Measurements from ENCODE around the gene STEAP4. TPM values are rescaled to one million over a fixed set of nuclear protein-coding genes. Genes with fewer than 3 reads are reported as not detected.

STEAP4 gene
- total and polyA plus RNA-seq, 2 of the 13 experiments (the other 11 are each of a cell fraction or from before 2014, with no cell fraction given) = not detected

DNA sequence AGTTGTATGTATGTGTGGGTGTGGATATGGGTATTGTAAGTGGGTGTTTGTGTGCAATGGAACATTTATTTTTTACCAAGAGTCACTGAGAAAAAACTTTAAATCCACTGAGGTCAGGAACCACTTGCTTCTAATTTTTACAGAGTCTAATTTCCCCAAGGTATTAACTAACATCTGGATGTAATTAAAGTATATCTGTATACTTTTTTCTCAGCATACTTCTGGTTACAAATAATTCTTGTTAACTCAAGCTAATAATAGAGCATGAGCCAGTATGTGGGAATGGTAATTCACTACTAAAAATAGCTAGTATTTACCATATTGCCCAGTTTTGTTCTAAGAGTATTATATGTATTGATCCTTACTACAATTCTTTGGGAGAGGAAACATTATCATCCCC is 24.6 kb upstream of the STEAP4 start:
- no peak overlapping the region for H3K27ac ChIP-seq (ENCODE audit: extremely low read length, insufficient read depth, low read length)
- CTCF ChIA-PET (ENCODE audit: low intra/inter-chr PET ratio, low total read pairs) = no interaction called here
- H3K79me2 ChIP-seq (ENCODE audit: insufficient read depth, low read length) = no peaks in the 10 kb centered on the region
- H3K4me1 ChIP-seq (ENCODE audit: insufficient read depth, low read length) = no peaks in the 10 kb centered on the region
- no peak for ATAC-seq
- no peak overlapping the region for H3K9ac ChIP-seq (ENCODE audit: insufficient read depth, low read depth, low read length)
- H4K20me1 ChIP-seq (ENCODE audit: insufficient read depth, low read length) = no peaks in the 10 kb centered on the region
- no peak overlapping the region for H2AFZ ChIP-seq (ENCODE audit: low read length)
- in situ Hi-C loops (cut with HindIII; ENCODE audit: extremely low pct_ligation_motif_present, low pct_unique_long_range_greater_than_20kb) = no loop called here
- no peak for DNase-seq (ENCODE audit: low spot score)
- TF ChIP-seq, protein P1, sequence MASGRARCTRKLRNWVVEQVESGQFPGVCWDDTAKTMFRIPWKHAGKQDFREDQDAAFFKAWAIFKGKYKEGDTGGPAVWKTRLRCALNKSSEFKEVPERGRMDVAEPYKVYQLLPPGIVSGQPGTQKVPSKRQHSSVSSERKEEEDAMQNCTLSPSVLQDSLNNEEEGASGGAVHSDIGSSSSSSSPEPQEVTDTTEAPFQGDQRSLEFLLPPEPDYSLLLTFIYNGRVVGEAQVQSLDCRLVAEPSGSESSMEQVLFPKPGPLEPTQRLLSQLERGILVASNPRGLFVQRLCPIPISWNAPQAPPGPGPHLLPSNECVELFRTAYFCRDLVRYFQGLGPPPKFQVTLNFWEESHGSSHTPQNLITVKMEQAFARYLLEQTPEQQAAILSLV (CRISPR knock-in tag; IDR thresholded peaks at IDR 0.05; ENCODE audit: borderline replicate concordance) = no peak
- no peak for TF ChIP-seq ZNF563 (CRISPR knock-in tag; IDR thresholded peaks at IDR 0.05)
- no peak for TF ChIP-seq PLRG1 (conservative IDR thresholded peaks at IDR 0.05)
- TF ChIP-seq ZNF607 (CRISPR knock-in tag; IDR thresholded peaks at IDR 0.05; ENCODE audit: borderline replicate concordance) = no peak
- TF ChIP-seq, protein P2, sequence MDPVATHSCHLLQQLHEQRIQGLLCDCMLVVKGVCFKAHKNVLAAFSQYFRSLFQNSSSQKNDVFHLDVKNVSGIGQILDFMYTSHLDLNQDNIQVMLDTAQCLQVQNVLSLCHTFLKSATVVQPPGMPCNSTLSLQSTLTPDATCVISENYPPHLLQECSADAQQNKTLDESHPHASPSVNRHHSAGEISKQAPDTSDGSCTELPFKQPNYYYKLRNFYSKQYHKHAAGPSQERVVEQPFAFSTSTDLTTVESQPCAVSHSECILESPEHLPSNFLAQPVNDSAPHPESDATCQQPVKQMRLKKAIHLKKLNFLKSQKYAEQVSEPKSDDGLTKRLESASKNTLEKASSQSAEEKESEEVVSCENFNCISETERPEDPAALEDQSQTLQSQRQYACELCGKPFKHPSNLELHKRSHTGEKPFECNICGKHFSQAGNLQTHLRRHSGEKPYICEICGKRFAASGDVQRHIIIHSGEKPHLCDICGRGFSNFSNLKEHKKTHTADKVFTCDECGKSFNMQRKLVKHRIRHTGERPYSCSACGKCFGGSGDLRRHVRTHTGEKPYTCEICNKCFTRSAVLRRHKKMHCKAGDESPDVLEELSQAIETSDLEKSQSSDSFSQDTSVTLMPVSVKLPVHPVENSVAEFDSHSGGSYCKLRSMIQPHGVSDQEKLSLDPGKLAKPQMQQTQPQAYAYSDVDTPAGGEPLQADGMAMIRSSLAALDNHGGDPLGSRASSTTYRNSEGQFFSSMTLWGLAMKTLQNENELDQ (CRISPR knock-in tag; IDR thresholded peaks at IDR 0.05; ENCODE audit: borderline replicate concordance) = no peak
- TF ChIP-seq ZNF850 (CRISPR knock-in tag; conservative IDR thresholded peaks at IDR 0.05) = no peak
- no peak overlapping the region for H3K4me2 ChIP-seq (ENCODE audit: low read depth, low read length)
- no peaks in the 10 kb centered on the region for H3K9me3 ChIP-seq (ENCODE audit: low read length)
- FAIRE-seq = no peak
- H3K4me3 ChIP-seq (replicated peaks in 1 of 3; ENCODE audit: insufficient read depth in 1 of 3, low read depth in 2 of 3, low read length in 3 of 3) = no peak overlapping the region
- H3K27me3 ChIP-seq (ENCODE audit: control insufficient read depth in 1 of 2, insufficient read depth in 2 of 2, low read length in 2 of 2) = 0 out of 5 replicates have a peak, but pooled peaks cover 0 to under 1% of the 10 kb centered on the region in 2 experiments
- POLR2A ChIA-PET = no interaction called here
- H3K36me3 ChIP-seq (replicated peaks in 1 of 2; ENCODE audit: control insufficient read depth in 1 of 2, insufficient read depth in 2 of 2, low read length in 2 of 2) = no peaks in the 10 kb centered on the region
- intact Hi-C loops (cut with micrococcal nuclease; ENCODE audit: unreplicated experiment) = no loop called here
- no TSS peak for BruUV-seq (replicated peaks)
